NCI-H446 (cell line): Measurements from ENCODE around the gene GTF2IRD1.
"Not testable (repeated sequence)": the region's sequence is repeated elsewhere in the genome, so short reads cannot be mapped to it uniquely, and the experiment has no call there.

Experiments
- DNase-seq, 2 experiments: peaks; one replicate each; lab custom pipeline; 2025; lab: John Stamatoyannopoulos, UW

GTF2IRD1 gene

GRCh38 chr7:74489997-74490945, 36.6 kb downstream of the GTF2IRD1 start:
- DNase-seq = no peak

- not testable (repeated sequence) for DNase-seq
Observed at GRCh38 chr7:74491490-74491889, 37.8 kb downstream of the GTF2IRD1 start.

DNA sequence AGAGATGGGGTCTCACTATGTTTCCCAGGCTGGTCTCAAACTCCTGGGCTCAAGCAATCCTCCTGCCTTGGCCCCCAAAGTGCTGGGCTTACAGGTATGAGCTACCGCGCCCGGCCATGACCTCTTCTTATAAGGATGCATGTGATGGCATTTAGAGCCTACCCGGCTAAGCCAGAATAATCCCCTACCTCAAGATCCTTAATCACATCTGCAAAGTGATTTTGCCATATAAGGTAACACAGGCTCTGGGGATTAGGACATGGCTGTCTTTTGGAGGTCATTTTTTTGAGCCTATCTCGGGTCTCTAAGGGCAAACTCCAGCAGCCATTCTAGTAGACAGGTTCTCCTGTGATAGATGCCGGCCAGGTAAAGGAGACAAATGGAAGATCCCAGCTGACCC, 39.6 kb downstream of the GTF2IRD1 start:
- DNase-seq = no peak

GRCh38 chr7:74494076-74494548, 40.4 kb downstream of the GTF2IRD1 start:
- no peak for DNase-seq

DNA sequence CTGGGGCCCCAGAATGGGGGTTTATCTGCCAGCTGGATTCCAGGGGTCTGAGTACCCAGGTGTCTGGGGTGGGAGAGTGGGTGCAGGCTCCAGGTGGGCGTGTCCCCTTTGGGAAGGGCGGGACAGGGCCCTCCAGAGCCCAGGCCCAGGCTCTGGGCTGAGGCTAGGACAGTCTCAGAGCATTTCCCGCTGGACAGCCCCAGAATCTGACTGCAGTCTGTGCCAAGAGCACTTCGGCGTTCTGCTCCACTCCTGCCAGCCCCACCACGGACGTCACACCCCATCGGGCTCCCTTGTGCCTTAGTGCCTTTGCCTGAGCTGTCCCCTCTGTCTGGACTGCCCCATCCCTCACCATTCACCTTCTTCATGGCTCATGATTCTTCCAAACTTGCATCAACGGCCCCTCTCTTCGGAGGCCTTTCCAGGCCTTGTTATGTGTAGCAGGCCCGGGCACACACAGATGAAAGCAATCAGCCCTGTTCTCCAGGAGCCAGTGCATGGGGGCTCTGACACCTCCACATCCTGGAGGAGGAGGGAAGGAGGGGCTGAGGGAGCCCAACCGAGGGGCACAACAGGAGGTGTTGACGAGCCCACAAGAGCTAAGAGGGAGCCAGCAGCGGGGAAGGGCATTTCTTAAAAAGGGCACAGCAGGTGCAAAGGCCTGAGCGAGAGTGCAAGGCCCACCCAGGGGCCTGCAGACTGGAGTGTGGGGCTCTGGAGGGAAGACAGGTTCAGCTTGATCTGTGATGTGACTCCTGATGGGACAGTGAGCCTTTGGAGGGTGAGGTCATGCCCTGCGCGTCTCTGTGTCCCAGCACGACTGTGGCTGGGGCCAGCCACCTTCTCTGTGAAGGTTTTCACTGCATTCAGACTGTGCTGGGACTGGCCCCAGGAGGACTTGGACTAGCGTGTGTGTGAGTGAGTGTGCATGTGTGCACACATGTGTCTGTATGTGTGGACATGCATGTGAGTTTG, 41.7 kb downstream of the GTF2IRD1 start:
- no peak for DNase-seq

- no peak for DNase-seq
Observed at GRCh38 chr7:74496272-74496671, 42.6 kb downstream of the GTF2IRD1 start.

GRCh38 chr7:74496773-74497172, 43.1 kb downstream of the GTF2IRD1 start:
- not testable (repeated sequence) for DNase-seq

GRCh38 chr7:74498354-74498753, 44.6 kb downstream of the GTF2IRD1 start:
- no peak for DNase-seq

- no peak for DNase-seq
Observed at GRCh38 chr7:74498996-74499834, 45.5 kb downstream of the GTF2IRD1 start.

GRCh38 chr7:74499835-74500388, 46.2 kb downstream of the GTF2IRD1 start:
- no peak for DNase-seq

- DNase-seq = peak in 1 of 2 experiments; percentile 52
Observed at GRCh38 chr7:74501298-74501697, 47.6 kb downstream of the GTF2IRD1 start.

DNA sequence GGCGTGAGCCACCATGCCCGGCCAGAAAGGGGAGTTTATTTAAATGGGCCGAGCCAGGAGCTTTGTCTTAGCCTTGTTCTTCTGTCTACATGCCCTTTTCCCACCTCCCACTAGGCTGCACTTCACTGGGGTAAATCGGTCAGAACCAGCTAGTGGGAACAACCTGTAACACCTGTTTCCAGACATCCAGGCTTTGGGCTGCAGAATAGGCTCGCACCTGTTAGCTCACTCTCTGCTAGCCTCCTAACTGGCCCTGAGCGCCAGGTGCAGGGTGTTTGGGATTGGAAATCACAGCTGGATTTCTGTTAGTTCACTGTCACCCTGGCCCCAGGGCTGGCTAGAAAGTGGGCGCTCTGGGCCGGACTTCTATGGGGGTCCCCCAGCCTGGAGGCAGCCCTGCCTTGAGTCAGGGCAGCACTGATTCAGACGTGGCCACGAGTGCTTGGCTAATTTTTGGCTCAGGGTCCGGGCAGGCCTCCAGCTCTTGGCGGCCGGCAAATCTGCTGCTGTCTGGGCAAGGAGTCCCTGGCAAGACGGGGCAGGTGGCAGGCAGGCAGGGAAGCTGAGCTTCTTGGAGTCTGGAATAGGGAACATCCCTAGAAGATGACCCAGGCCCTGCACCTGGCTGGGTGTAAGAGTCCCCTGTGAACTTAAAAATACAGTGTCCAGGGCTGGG, 48.6 kb downstream of the GTF2IRD1 start:
- DNase-seq = peak; percentile 44 to 72

- DNase-seq = no peak
Observed at GRCh38 chr7:74503061-74503460, 49.4 kb downstream of the GTF2IRD1 start.

GRCh38 chr7:74503943-74504342, 50.2 kb downstream of the GTF2IRD1 start:
- DNase-seq = no peak

DNA sequence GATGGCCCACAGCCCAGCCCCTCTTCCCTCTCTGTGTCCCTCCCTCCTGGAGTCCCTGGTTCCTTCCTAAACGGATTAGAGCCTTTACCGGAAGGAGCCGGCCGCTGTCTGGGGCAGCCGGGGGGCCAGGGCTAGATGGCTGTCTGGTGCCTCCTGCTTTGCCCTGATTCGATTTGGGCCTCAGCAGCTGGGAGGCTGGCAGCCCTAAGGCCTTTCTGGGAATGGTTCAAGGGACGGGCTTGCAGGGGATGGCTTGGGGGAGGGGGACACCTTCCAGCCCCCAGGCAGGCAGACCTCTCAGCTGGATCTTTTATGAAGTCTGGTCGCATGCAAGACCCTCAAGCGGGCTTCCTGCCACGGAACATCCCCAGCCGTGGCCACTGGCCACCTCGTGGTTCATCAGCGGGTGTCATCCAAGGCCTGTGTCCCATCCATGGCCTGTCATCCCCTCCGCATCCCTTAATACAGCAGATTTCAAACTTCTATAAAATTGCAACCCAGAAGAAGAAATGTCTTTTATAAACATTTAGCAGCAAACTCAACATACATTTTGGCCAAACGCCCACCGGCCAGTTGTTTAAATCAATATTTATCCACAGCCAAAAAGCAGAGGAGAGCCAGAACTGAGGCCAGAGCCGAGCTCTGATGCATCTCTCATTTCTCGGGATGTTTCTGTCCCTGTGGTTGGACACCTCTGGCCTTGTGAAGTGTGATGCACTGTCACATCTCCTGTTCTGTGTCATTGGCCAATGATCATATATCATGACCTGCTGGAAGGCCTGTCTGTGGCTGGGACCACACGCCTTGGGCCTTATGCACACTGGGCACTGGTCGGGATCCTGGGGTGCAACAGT, 52.0 kb downstream of the GTF2IRD1 start:
- DNase-seq = no peak

DNA sequence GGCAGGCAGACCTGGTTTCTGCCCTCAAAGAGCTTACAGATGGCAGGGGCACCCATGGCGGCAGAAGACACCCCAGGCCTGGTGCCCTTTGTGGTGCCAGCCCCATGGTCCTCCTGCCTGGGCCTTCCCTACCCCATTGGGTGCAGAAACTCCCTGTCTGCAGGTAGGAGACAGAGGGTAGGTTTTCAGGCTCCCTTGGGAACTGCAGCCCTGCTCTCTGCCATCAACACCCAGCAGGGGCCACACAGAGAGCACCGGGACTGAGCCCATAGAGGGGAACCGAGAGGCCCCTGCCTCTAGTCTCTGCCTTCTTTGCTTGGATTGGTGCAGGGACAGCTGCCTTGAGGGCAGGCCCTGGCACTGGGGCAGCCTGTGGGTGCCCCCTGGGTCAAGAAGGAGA, 52.6 kb downstream of the GTF2IRD1 start:
- no peak for DNase-seq

- DNase-seq = no peak
Observed at GRCh38 chr7:74507538-74508319, 54.0 kb downstream of the GTF2IRD1 start.

GRCh38 chr7:74509453-74509852, 55.7 kb downstream of the GTF2IRD1 start:
- DNase-seq = not testable (repeated sequence)

GRCh38 chr7:74511345-74511744, 57.6 kb downstream of the GTF2IRD1 start:
- DNase-seq = no peak
